GM23248 (cell line): ENCODE results near the gene PMS1. TPM values are rescaled to one million over a fixed set of nuclear protein-coding genes. Genes with fewer than 3 reads are reported as not detected.

Experiments
- DNase-seq: peaks from one replicate; pipeline ENCODE4 v3.0.0-alpha.2; 2015
- H2AFZ ChIP-seq: fragments of 200-600 bp; sonication (generic); 2 replicates; pipeline ENCODE4 v1.6.1; 2016; ENCODE audit warnings: antibody characterized with exemption
- H3F3A ChIP-seq: fragments of 200-600 bp; sonication (generic); 2 replicates; pipeline ENCODE4 v1.6.1; 2016; ENCODE audit warnings: mild to moderate bottlenecking, antibody characterized with exemption, mixed run types; ENCODE audit not compliant: insufficient read depth
- H3K27ac ChIP-seq: fragments of 200-600 bp; sonication (generic); 2 replicates; pipeline ENCODE4 v1.5.1; 2016; ENCODE audit warnings: mild to moderate bottlenecking
- H3K27me3 ChIP-seq: fragments of 200-600 bp; sonication (generic); replicated peaks from 2 replicates; pipeline ENCODE4 v1.6.1; 2016; ENCODE audit warnings: mild to moderate bottlenecking; ENCODE audit not compliant: insufficient read depth
- H3K36me3 ChIP-seq: fragments of 200-600 bp; sonication (generic); 2 replicates; pipeline ENCODE4 v1.6.1; 2016; ENCODE audit warnings: low read depth, mild to moderate bottlenecking
- H3K4me1 ChIP-seq: fragments of 200-600 bp; sonication (generic); 2 replicates; pipeline ENCODE4 v1.6.1; 2016; ENCODE audit warnings: mild to moderate bottlenecking; ENCODE audit not compliant: insufficient read depth
- H3K4me2 ChIP-seq: fragments of 200-600 bp; sonication (generic); one replicate; pipeline ENCODE4 v1.6.1; 2016; ENCODE audit warnings: mild to moderate bottlenecking; ENCODE audit not compliant: unreplicated experiment
- H3K4me3 ChIP-seq: fragments of 200-600 bp; sonication (generic); 2 replicates; pipeline ENCODE4 v1.5.1; 2016; ENCODE audit warnings: mild to moderate bottlenecking
- H3K79me2 ChIP-seq: fragments of 200-600 bp; sonication (generic); 2 replicates; pipeline ENCODE4 v1.6.1; 2016; ENCODE audit warnings: mild to moderate bottlenecking; ENCODE audit not compliant: insufficient read depth
- H3K9ac ChIP-seq: fragments of 200-600 bp; sonication (generic); 2 replicates; pipeline ENCODE4 v1.6.1; 2016; ENCODE audit warnings: mild to moderate bottlenecking
- H3K9me2 ChIP-seq: fragments of 200-600 bp; sonication (generic); 2 replicates; pipeline ENCODE4 v1.6.1; 2016; ENCODE audit warnings: mixed run types, mild to moderate bottlenecking, moderate library complexity; ENCODE audit not compliant: insufficient read depth
- H3K9me3 ChIP-seq: fragments of 200-600 bp; sonication (generic); one replicate; pipeline ENCODE4 v1.6.1; 2017; ENCODE audit warnings: low read depth
- H4K20me1 ChIP-seq: fragments of 200-600 bp; sonication (generic); 2 replicates; pipeline ENCODE4 v1.6.0; 2016; ENCODE audit not compliant: insufficient read depth
- EZH2 ChIP-seq: fragments of 200-600 bp; sonication (generic); IDR thresholded peaks from 2 replicates; pipeline ENCODE4 v1.6.1; 2018; ENCODE audit warnings: antibody characterized with exemption, mild to moderate bottlenecking; ENCODE audit not compliant: insufficient read depth, poor library complexity, severe bottlenecking
- EZH2phosphoT487 ChIP-seq: fragments of 200-600 bp; sonication (generic); IDR thresholded peaks from 2 replicates; pipeline ENCODE4 v1.6.1; 2018; ENCODE audit warnings: antibody characterized with exemption, moderate library complexity, mild to moderate bottlenecking, low read depth; ENCODE audit not compliant: insufficient read depth
- WGBS, 2 experiments: methylation state at CpG; one replicate each; pipeline ENCODE4 v1.1.6; 2015 to 2017; ENCODE audit warnings: low lambda C conversion rate in 2 of 2, low coverage in 1 of 2; ENCODE audit errors: missing lambda C conversion rate in 2 of 2; 5-methylcytosine and 5-hydroxymethylcytosine counted together
- in situ Hi-C: fragments of 300-500 bp; cut with MboI; formaldehyde crosslinking; loops from 2 replicates; pipeline ENCODE4 v1.15.0; 2020
- polyA plus RNA-seq: library from polyadenylated mRNA; unstranded; fragments of >200 nt; fragmentation: Nextera tagmentation; extraction: Ambion mirVana; gene quantifications from 2 replicates; pipeline ENCODE4 v1.2.1, GENCODE V29; 2016
- total RNA-seq: library from RNA; depleted of rRNA; stranded (reverse); fragments of >200 nt; shearing (Covaris generic); gene quantifications from 2 replicates; pipeline ENCODE4 v1.2.3, GENCODE V29; 2014

PMS1 gene
- total and polyA plus RNA-seq, 2 experiments from 2014 or later = 18.2 to 22.3 TPM

DNA sequence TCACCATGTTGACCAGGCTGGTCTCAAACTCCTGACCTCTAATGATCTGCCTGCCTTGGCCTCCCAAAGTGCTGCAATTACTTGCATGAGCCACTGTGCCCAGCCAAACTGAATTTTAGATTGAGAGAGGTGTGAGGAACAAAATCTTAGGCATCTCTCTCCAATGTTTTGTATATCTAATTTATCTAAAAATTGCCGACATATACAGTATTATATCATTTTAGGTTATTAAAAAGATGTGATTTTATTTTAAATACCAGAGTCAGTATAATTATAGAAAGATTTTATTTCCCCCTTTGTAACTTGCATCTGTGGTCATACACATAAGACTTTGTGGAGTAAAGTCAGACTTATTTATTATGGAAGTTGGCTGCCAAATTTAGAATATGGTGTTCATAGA, 10.1 kb downstream of the PMS1 start:
- 92 to 98% methylated on average over 1 of the region's 1 CpG for WGBS, 2 experiments
- H3K27ac ChIP-seq = no peak overlapping the region
- no peak overlapping the region for H3K4me3 ChIP-seq
- peaks cover 17% of the 10 kb centered on the region for H3K36me3 ChIP-seq
- H2AFZ ChIP-seq = no peak overlapping the region
- no peaks in the 10 kb centered on the region for H4K20me1 ChIP-seq
- TF ChIP-seq EZH2 (no peak), EZH2phosphoT487 (no peak)
- H3K4me2 ChIP-seq = no peak overlapping the region
- DNase-seq = no peak
- peaks cover 9% of the 10 kb centered on the region for H3K4me1 ChIP-seq
- no peaks in the 10 kb centered on the region for H3K9me3 ChIP-seq
- H3K9ac ChIP-seq = no peak overlapping the region
- in situ Hi-C loops = no loop called here
- H3F3A ChIP-seq = peaks cover 14% of the 10 kb centered on the region; the same call in 1 of the 2 replicates
- no peaks in the 10 kb centered on the region for H3K27me3 ChIP-seq
- peaks cover 24% of the 10 kb centered on the region for H3K79me2 ChIP-seq
- H3K9me2 ChIP-seq = no peaks in the 10 kb centered on the region

- H4K20me1 ChIP-seq = no peaks in the 10 kb centered on the region
- in situ Hi-C loops = loop anchor here (5.0 kb wide), 1 partner anchor 269 kb away; no protein-coding TSS in a partner anchor
- WGBS, 2 experiments = 90 to 91% methylated on average over 6 of the region's 6 CpGs
These were observed 13.7 kb downstream of the PMS1 start for GRCh38 chr2:189797902-189798301.

GRCh38 chr2:189798312-189799029, 14.2 kb downstream of the PMS1 start:
- in situ Hi-C loops = loop anchor here (5.0 kb wide), 1 partner anchor 269 kb away; no protein-coding TSS in a partner anchor
- no peaks in the 10 kb centered on the region for H3K27me3 ChIP-seq
- no peak overlapping the region for H2AFZ ChIP-seq
- H3K9me2 ChIP-seq = no peaks in the 10 kb centered on the region
- peaks cover 19% of the 10 kb centered on the region for H3K4me1 ChIP-seq
- H3K27ac ChIP-seq = peak overlapping the region; percentile 13; the same call in 1 of the 2 replicates
- H3K4me3 ChIP-seq = no peak overlapping the region
- no peaks in the 10 kb centered on the region for H3K9me3 ChIP-seq
- peaks cover 11% of the 10 kb centered on the region; the same call in 1 of the 2 replicates for H3K79me2 ChIP-seq
- H3K36me3 ChIP-seq = peaks cover 9% of the 10 kb centered on the region
- H3K4me2 ChIP-seq = no peak overlapping the region
- TF ChIP-seq EZH2phosphoT487 (no peak), EZH2 (no peak)
- no peak overlapping the region for H3K9ac ChIP-seq
- no peaks in the 10 kb centered on the region for H4K20me1 ChIP-seq
- WGBS, 2 experiments = 69% methylated on average over 4 of the region's 4 CpGs
- H3F3A ChIP-seq = peaks cover 20% of the 10 kb centered on the region
- DNase-seq = peak; percentile 69

More at GRCh38 chr2:189797902-189798301, 13.7 kb downstream of the PMS1 start:
- Histone ChIP-seq H3K27me3 (no peaks in the 10 kb centered on the region), H3K9me2 (no peaks in the 10 kb centered on the region), H3K27ac (no peak overlapping the region), H3K4me3 (no peak overlapping the region), H3K36me3 (peaks cover 14% of the 10 kb centered on the region), H3K9ac (no peak overlapping the region), H2AFZ (no peak overlapping the region), H3K4me2 (no peak overlapping the region), H3K79me2 (peaks cover 9% of the 10 kb centered on the region; the same call in 1 of the 2 replicates), H3K9me3 (no peaks in the 10 kb centered on the region), H3K4me1 (peaks cover 19% of the 10 kb centered on the region), H3F3A (peaks cover 20% of the 10 kb centered on the region)
- TF ChIP-seq EZH2 (no peak), EZH2phosphoT487 (no peak)
- DNase-seq = no peak

- in situ Hi-C loops = loop anchor here (5.0 kb wide), 1 partner anchor 268 kb away; no protein-coding TSS in a partner anchor
- DNase-seq = no peak
These were observed 14.7 kb downstream of the PMS1 start for GRCh38 chr2:189799030-189799331.

More at GRCh38 chr2:189799030-189799331, 14.7 kb downstream of the PMS1 start:
- Histone ChIP-seq H3K27me3 (no peaks in the 10 kb centered on the region), H3K9ac (no peak overlapping the region), H3K9me2 (no peaks in the 10 kb centered on the region), H3K36me3 (peaks cover 4% of the 10 kb centered on the region), H4K20me1 (no peaks in the 10 kb centered on the region), H3F3A (peaks cover 20% of the 10 kb centered on the region), H3K79me2 (peaks cover 13% of the 10 kb centered on the region; the same call in 1 of the 2 replicates), H3K4me3 (no peak overlapping the region), H3K4me2 (peak overlapping the region; percentile 29), H2AFZ (no peak overlapping the region), H3K4me1 (peaks cover 19% of the 10 kb centered on the region), H3K27ac (peak overlapping the region; percentile 13; the same call in 1 of the 2 replicates), H3K9me3 (no peaks in the 10 kb centered on the region)
- TF ChIP-seq EZH2phosphoT487 (no peak), EZH2 (no peak)
